Ectodermal cell (in vitro differentiated cells): ENCODE measurements around the gene NEDD4.

Source experiments
- H3K27ac ChIP-seq: 2 replicates; pipeline ENCODE4 v1.7.0; 2013; ENCODE audit warnings: mild to moderate bottlenecking, low read depth, low read length; ENCODE audit not compliant: insufficient read depth, poor library complexity, severe bottlenecking
- H3K27me3 ChIP-seq: 2 replicates; pipeline ENCODE4 v1.7.0; 2013; ENCODE audit warnings: mild to moderate bottlenecking, low read length; ENCODE audit not compliant: insufficient read depth, control insufficient read depth, poor library complexity, severe bottlenecking
- H3K36me3 ChIP-seq: one replicate; pipeline ENCODE4 v1.7.0; 2013; ENCODE audit warnings: low read length; ENCODE audit not compliant: control insufficient read depth, insufficient read depth
- H3K4me1 ChIP-seq: one replicate; pipeline ENCODE4 v1.7.0; 2013; ENCODE audit warnings: low read length; ENCODE audit not compliant: control insufficient read depth, insufficient read depth
- H3K4me3 ChIP-seq: 2 replicates; pipeline ENCODE4 v1.7.0; 2013; ENCODE audit warnings: low read depth, low read length, control low read depth; ENCODE audit not compliant: insufficient read depth
- H3K9me3 ChIP-seq: 2 replicates; pipeline ENCODE4 v1.7.0; 2013; ENCODE audit warnings: mild to moderate bottlenecking, low read length, moderate library complexity; ENCODE audit not compliant: control insufficient read depth
- WGBS, 2 experiments: methylation state at CpG; one replicate each; pipeline ENCODE4 v1.1.7; 2013; ENCODE audit warnings: missing lambda C conversion rate in 2 of 2; 5-methylcytosine and 5-hydroxymethylcytosine counted together

Gene NEDD4

GRCh38 chr15:55921744-55922143, 71.7 kb downstream of the NEDD4 start:
- 89 to 96% methylated on average over 3 of the region's 4 CpGs for WGBS, 2 experiments
- no peaks in the 10 kb centered on the region for H3K4me1 ChIP-seq
- no peaks in the 10 kb centered on the region for H3K36me3 ChIP-seq
- no peak overlapping the region for H3K27ac ChIP-seq
- no peaks in the 10 kb centered on the region for H3K27me3 ChIP-seq
- no peak overlapping the region for H3K4me3 ChIP-seq
- no peaks in the 10 kb centered on the region for H3K9me3 ChIP-seq

GRCh38 chr15:55917881-55918296, 75.5 kb downstream of the NEDD4 start:
- no peaks in the 10 kb centered on the region for H3K36me3 ChIP-seq
- 0% methylated on average over 1 of the region's 1 CpG; no CpG with 5 or more reads in 1 of the 2 experiments for WGBS, 2 experiments
- H3K27ac ChIP-seq: no peak overlapping the region
- no peaks in the 10 kb centered on the region for H3K4me1 ChIP-seq
- no peaks in the 10 kb centered on the region for H3K9me3 ChIP-seq
- H3K4me3 ChIP-seq: no peak overlapping the region
- H3K27me3 ChIP-seq: no peaks in the 10 kb centered on the region

DNA sequence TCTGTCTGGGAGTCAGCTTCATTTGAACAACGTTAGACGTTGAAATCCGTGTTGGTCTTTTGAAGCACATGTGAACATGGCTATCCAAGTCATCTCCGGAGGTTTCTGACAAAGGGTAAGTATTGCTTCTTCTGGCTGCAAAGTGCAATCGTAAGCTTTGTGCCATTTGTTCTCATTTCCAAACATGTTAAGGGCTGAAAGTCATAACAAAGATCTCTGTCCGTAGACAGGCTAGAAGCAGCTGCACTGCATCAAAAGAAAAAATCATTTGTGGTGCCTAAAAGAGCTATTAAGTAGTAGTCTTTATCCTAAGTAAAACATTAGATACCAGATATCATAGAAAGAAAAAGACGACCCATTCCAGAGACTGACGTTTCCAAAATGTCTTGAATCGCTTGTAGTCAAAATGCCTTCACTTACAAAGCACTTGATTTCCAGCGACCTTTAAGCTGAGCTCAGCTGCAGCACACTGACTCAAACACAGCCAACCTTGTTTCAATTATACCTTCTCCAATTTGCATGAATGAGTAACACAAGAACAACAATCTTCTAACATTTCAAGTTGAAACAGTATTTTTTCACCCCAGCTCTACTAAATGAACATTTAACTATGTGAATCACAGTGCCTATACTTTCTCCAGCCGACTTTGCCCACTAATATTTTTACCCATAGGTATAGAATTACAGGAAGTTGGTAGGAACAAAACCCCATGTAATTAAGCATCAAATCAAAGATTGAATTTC, 76.6 kb downstream of the NEDD4 start:
- Histone ChIP-seq H3K36me3 (no peaks in the 10 kb centered on the region), H3K4me3 (no peak overlapping the region), H3K27ac (no peak overlapping the region), H3K4me1 (no peaks in the 10 kb centered on the region), H3K27me3 (no peaks in the 10 kb centered on the region), H3K9me3 (no peaks in the 10 kb centered on the region)
- 85 to 87% methylated on average over 10 to 11 of the region's 11 CpGs for WGBS, 2 experiments

GRCh38 chr15:55915876-55916567, 77.4 kb downstream of the NEDD4 start:
- Histone ChIP-seq H3K4me1 (no peaks in the 10 kb centered on the region), H3K36me3 (no peaks in the 10 kb centered on the region), H3K9me3 (no peaks in the 10 kb centered on the region), H3K27ac (no peak overlapping the region), H3K27me3 (no peaks in the 10 kb centered on the region), H3K4me3 (no peak overlapping the region)
- 95 to 96% methylated on average over 6 of the region's 6 CpGs for WGBS, 2 experiments

DNA sequence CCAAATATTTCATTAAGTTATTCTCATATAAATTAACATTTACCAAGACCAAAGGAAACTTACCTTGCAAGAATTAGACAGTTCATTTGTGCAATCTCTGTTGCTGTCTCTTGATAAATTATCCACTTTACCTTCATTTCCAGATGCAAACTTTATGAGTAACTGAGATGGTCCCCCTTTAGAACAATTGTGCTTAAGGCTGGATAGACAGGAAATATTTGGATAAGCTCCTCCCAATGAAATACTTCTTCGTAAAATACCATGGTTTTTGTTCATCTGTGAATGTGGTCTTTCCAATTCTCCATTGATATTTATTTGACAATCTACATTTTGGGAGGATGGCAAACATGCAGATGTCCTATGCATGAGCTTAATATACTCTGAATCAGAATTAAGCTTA, 78.2 kb downstream of the NEDD4 start:
- Histone ChIP-seq H3K4me1 (no peaks in the 10 kb centered on the region), H3K4me3 (no peak overlapping the region), H3K27me3 (no peaks in the 10 kb centered on the region), H3K9me3 (no peaks in the 10 kb centered on the region), H3K36me3 (no peaks in the 10 kb centered on the region), H3K27ac (no peak overlapping the region)
- 100% methylated on average over 1 of the region's 1 CpG; no CpG with 5 or more reads in 1 of the 2 experiments for WGBS, 2 experiments

GRCh38 chr15:55914446-55914845, 79.0 kb downstream of the NEDD4 start:
- Histone ChIP-seq H3K4me1 (no peaks in the 10 kb centered on the region), H3K27me3 (no peaks in the 10 kb centered on the region), H3K36me3 (no peaks in the 10 kb centered on the region), H3K4me3 (no peak overlapping the region), H3K27ac (no peak overlapping the region), H3K9me3 (no peaks in the 10 kb centered on the region)
- whole genome bisulfite sequencing, 2 experiments: no CpG with 5 or more reads among the region's 1 CpG

DNA sequence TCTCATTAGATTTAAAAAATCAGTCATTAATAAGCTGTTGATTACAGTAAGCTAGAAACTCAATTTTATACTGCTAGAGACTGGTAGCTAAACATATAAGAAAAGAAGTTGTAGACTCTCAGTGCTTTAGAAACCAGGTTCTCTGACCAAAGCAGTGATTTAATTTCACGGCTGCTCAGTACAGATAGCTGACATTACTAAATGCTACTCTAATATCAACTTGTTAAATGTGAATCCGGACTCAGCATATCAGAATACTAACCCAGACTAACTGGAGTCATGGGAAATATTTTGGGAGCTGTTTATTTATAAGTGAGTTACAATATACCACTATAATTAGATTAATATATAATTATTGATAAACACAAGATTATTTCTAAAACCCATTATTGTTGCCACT, 80.4 kb downstream of the NEDD4 start:
- Histone ChIP-seq H3K27me3 (no peaks in the 10 kb centered on the region), H3K27ac (no peak overlapping the region), H3K36me3 (no peaks in the 10 kb centered on the region), H3K9me3 (no peaks in the 10 kb centered on the region), H3K4me1 (no peaks in the 10 kb centered on the region), H3K4me3 (no peak overlapping the region)
- 98 to 100% methylated on average over 1 to 2 of the region's 2 CpGs for WGBS, 2 experiments

- 94 to 95% methylated on average over 9 of the region's 9 CpGs for WGBS, 2 experiments
- no peaks in the 10 kb centered on the region for H3K36me3 ChIP-seq
- no peak overlapping the region for H3K27ac ChIP-seq
- no peak overlapping the region for H3K4me3 ChIP-seq
- no peaks in the 10 kb centered on the region for H3K27me3 ChIP-seq
- no peaks in the 10 kb centered on the region for H3K9me3 ChIP-seq
- no peaks in the 10 kb centered on the region for H3K4me1 ChIP-seq
These were observed 84.2 kb downstream of the NEDD4 start for GRCh38 chr15:55909036-55909811.

DNA sequence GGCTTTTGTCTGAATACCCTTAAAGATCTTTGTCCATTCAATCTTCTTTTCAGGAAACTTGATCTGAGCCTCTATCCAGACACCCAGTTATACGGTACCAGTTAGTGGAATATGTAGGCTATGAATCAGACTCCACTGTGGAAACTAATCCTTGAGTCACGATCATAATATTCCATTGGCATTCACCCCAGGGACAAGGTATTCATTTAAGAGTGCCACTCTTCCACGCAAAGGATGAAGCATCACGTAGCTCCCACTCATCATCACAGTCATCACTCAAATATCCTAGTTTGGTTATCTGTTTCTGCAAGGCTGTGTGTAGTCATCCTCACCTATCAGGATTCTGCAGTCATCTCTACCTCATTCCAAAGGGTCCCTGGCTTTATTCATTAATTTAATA, 85.6 kb downstream of the NEDD4 start:
- H3K4me1 ChIP-seq: no peaks in the 10 kb centered on the region
- H3K36me3 ChIP-seq: no peaks in the 10 kb centered on the region
- H3K27ac ChIP-seq: no peak overlapping the region
- no peaks in the 10 kb centered on the region for H3K27me3 ChIP-seq
- no peaks in the 10 kb centered on the region for H3K9me3 ChIP-seq
- no peak overlapping the region for H3K4me3 ChIP-seq
- 85 to 92% methylated on average over 4 of the region's 4 CpGs for WGBS, 2 experiments

DNA sequence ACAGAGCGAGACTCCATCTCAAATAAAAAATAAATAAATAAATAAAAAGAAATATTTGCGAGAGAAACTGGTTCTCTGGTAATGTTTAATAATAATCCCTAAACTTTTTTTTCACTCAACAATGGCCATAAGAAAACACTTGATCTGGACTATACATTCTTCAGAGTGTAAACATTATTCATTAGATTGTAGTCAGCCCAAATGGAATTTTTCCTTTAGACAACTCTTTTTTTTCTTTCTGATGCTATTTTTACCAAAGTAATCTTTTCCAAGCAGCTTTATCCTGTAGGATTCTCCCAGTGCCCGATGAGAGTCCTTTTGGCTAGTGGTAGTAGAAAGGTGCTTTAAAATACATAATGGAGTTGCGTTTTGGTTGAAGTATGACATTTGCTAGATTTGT, 90.4 kb downstream of the NEDD4 start:
- 84 to 96% methylated on average over 2 to 3 of the region's 4 CpGs for WGBS, 2 experiments
- no peaks in the 10 kb centered on the region for H3K9me3 ChIP-seq
- no peak overlapping the region for H3K27ac ChIP-seq
- H3K4me3 ChIP-seq: no peak overlapping the region
- no peaks in the 10 kb centered on the region for H3K27me3 ChIP-seq
- no peaks in the 10 kb centered on the region for H3K36me3 ChIP-seq
- H3K4me1 ChIP-seq: no peaks in the 10 kb centered on the region
